GM12878 (cell line): ENCODE results near the gene LURAP1L. TPM values are rescaled to one million over a fixed set of nuclear protein-coding genes. Genes with fewer than 3 reads are reported as not detected.

Experiments
- ATAC-seq: fragments of 200-7000 bp; cut with Tn5 transposase; 3 replicates; pipeline ENCODE4 v1.9.1; 2020; ENCODE audit warnings: mild to moderate bottlenecking, moderate library complexity
- BruUV-seq: library from RNA; stranded (reverse); fragments of 400-500 nt; replicated peaks from 2 replicates; lab custom pipeline; 2021; lab: Mats Ljungman, UMichigan
- CTCF ChIA-PET: fragments of 300-600 bp; sonication (Branson Sonifier 250); formaldehyde crosslinking; extraction: SDS; loops from one replicate; lab custom pipeline; 2021; ENCODE audit warnings: inconsistent platforms; lab: Yijun Ruan, JAX
- POLR2A ChIA-PET: fragments of 350-600 bp; formaldehyde crosslinking; extraction: SDS; loops from one replicate; lab custom pipeline; 2021; ENCODE audit warnings: inconsistent platforms; lab: Charles Lee
- RAD21 ChIA-PET: fragments of 300-600 bp; sonication (Branson Sonifier 250); formaldehyde crosslinking; loops from one replicate; lab custom pipeline; 2023; ENCODE audit warnings: antibody characterized with exemption; ENCODE audit not compliant: unreplicated experiment; lab: Charles Lee
- SMC1A ChIA-PET: fragments of 300-600 bp; sonication (Branson Sonifier 250); formaldehyde crosslinking; loops from one replicate; lab custom pipeline; 2023; ENCODE audit not compliant: unreplicated experiment, uncharacterized antibody; lab: Charles Lee
- DNase-seq: peaks from one replicate; pipeline ENCODE4 v3.0.0-alpha.2; 2011; ENCODE audit warnings: low read depth, low spot score
- FAIRE-seq: peaks from 3 replicates; lab custom pipeline; 2011; peaks lifted over from hg19 to GRCh38; lab: Jason Lieb, UNC
- H2AFZ ChIP-seq: 2 replicates; pipeline ENCODE4 v1.6.0; 2011; ENCODE audit warnings: low read depth, low read length, control low read depth; ENCODE audit not compliant: control insufficient read depth
- H3K27ac ChIP-seq: 2 replicates; pipeline ENCODE4 v1.5.1; 2011; ENCODE audit warnings: control low read depth; ENCODE audit not compliant: control insufficient read depth, insufficient read depth
- H3K27me3 ChIP-seq, 2 experiments: replicated peaks in 1 of 2; 2 replicates each; pipeline versions ENCODE4 v1.6.0 to v1.6.1; 2011; ENCODE audit warnings: low read length in 1 of 2; ENCODE audit not compliant: control insufficient read depth in 2 of 2, insufficient read depth in 2 of 2
- H3K36me3 ChIP-seq, 2 experiments: 2 replicates each; pipeline ENCODE4 v1.5.1; 2011; ENCODE audit warnings: low read length in 1 of 2; ENCODE audit not compliant: control insufficient read depth in 2 of 2, insufficient read depth in 2 of 2
- H3K4me1 ChIP-seq: 2 replicates; pipeline ENCODE4 v1.6.1; 2011; ENCODE audit warnings: mild to moderate bottlenecking, low read length, moderate library complexity, mixed read lengths; ENCODE audit not compliant: control insufficient read depth, insufficient read depth
- H3K4me2 ChIP-seq: 2 replicates; pipeline ENCODE4 v1.6.0; 2011; ENCODE audit warnings: control low read depth; ENCODE audit not compliant: control insufficient read depth, insufficient read depth
- H3K4me3 ChIP-seq: fragments of 200-600 bp; sonication (generic); 2 replicates; pipeline ENCODE4 v1.5.1; 2016
- H3K79me2 ChIP-seq: 2 replicates; pipeline ENCODE4 v1.6.0; 2011; ENCODE audit warnings: low read length; ENCODE audit not compliant: control insufficient read depth, insufficient read depth
- H3K9ac ChIP-seq: 2 replicates; pipeline ENCODE4 v1.8.0; 2011; ENCODE audit warnings: low read length, control low read depth, mixed read lengths; ENCODE audit not compliant: control insufficient read depth, insufficient read depth
- H3K9me3 ChIP-seq: replicated peaks from 3 replicates; pipeline ENCODE4 v1.5.1; 2011; ENCODE audit warnings: mild to moderate bottlenecking, low read length; ENCODE audit not compliant: control insufficient read depth, insufficient read depth
- H4K20me1 ChIP-seq: 2 replicates; pipeline ENCODE4 v1.6.0; 2011; ENCODE audit not compliant: control insufficient read depth, insufficient read depth
- CBX5 ChIP-seq: sonication (generic); IDR thresholded peaks from 2 replicates; pipeline ENCODE4 v1.6.1; 2016; ENCODE audit warnings: low read depth, moderate library complexity, mild to moderate bottlenecking, inconsistent platforms
- EGR1 ChIP-seq, 2 experiments: IDR thresholded peaks; 1 replicate in 1 of 2; 2 replicates in 1 of 2; pipeline ENCODE4 v1.6.1; 2011 to 2012; ENCODE audit warnings: low read depth in 2 of 2, low read length in 2 of 2, borderline replicate concordance in 1 of 2, mild to moderate bottlenecking in 1 of 2, moderate library complexity in 1 of 2
- EZH2 ChIP-seq: IDR thresholded peaks from 2 replicates; pipeline ENCODE4 v1.6.1; 2012; ENCODE audit warnings: low read depth, mild to moderate bottlenecking, control low read depth, inconsistent platforms, low read length, borderline replicate concordance; ENCODE audit not compliant: control insufficient read depth
- FOXM1 ChIP-seq: IDR thresholded peaks from 2 replicates; pipeline ENCODE4 v1.6.1; 2012; ENCODE audit warnings: low read depth, mild to moderate bottlenecking, inconsistent platforms, low read length, moderate library complexity
- KLF5 ChIP-seq: fragments of 450-650 bp; IDR thresholded peaks from 2 replicates; pipeline ENCODE4 v1.6.1; 2014; ENCODE audit warnings: mild to moderate bottlenecking; ENCODE audit not compliant: partially characterized antibody
- MEF2A ChIP-seq: IDR thresholded peaks from 2 replicates; pipeline ENCODE4 v1.6.1; 2011; ENCODE audit warnings: low read depth, mild to moderate bottlenecking, low read length, moderate library complexity; ENCODE audit not compliant: insufficient read depth
- MXI1 ChIP-seq: fragments of 150-350 bp; IDR thresholded peaks from 2 replicates; pipeline ENCODE4 v1.6.1; 2011; ENCODE audit warnings: low read depth, mild to moderate bottlenecking, inconsistent platforms, low read length, improper control_type of control experiment
- RAD51 ChIP-seq: fragments of 450-650 bp; IDR thresholded peaks from 2 replicates; pipeline ENCODE4 v1.6.1; 2016; ENCODE audit warnings: moderate library complexity, mild to moderate bottlenecking, inconsistent platforms
- RELA ChIP-seq: fragments of 450-650 bp; IDR thresholded peaks from 2 replicates; pipeline ENCODE4 v1.8.0; 2014; ENCODE audit warnings: borderline replicate concordance; ENCODE audit not compliant: partially characterized antibody
- WGBS: methylation state at CpG from one replicate; pipeline ENCODE4 v1.1.6; 2016; ENCODE audit warnings: low lambda C conversion rate; ENCODE audit not compliant: insufficient replicate concordance, insufficient coverage; ENCODE audit errors: missing lambda C conversion rate; 5-methylcytosine and 5-hydroxymethylcytosine counted together
- in situ Hi-C: fragments of 300-500 bp; cut with MboI; formaldehyde crosslinking; loops from 9 replicates; pipeline ENCODE4 v1.14.3; 2018; ENCODE audit warnings: mixed read lengths
- intact Hi-C: fragments of 100-400 bp; cut with micrococcal nuclease; formaldehyde crosslinking; loops from one replicate; pipeline ENCODE4 v1.14.2; 2022; ENCODE audit not compliant: unreplicated experiment
- polyA plus RNA-seq, 11 experiments: library from polyadenylated mRNA; depleted of rRNA in 4 of 11; unstranded in 6 of 11; stranded (reverse) in 5 of 11; fragments of >200 nt; fragmentation: Nextera tagmentation in 4 of 11; fragmentation: Illumina TruSeq in 1 of 11; extraction: Ambion mirVana in 4 of 11; extraction: Trizol in 1 of 11; gene quantifications; 1 replicate in 1 of 11; 2 replicates in 10 of 11; pipeline versions ENCODE4 v1.2.1 to v1.2.3, GENCODE V29; 2011 to 2016; ENCODE audit warnings: inconsistent platforms in 2 of 11, missing spikeins in 2 of 11, low read depth in 1 of 11
- total RNA-seq, 4 experiments: library from RNA; depleted of rRNA in 3 of 4; stranded (reverse); fragments of >200 nt in 3 of 4; fragmentation: Illumina TruSeq in 1 of 4; extraction: Trizol in 1 of 4; gene quantifications; 2 replicates each; pipeline versions ENCODE4 v1.2.1 to v1.2.3, GENCODE V29; 2013 to 2021

LURAP1L gene
- total and polyA plus RNA-seq, 10 of the 15 experiments (the other 5 are each of a cell fraction or from before 2014, with no cell fraction given), result 0.19 to 3.7 (median 0.69) TPM

- in situ Hi-C loops (no loop called here), intact Hi-C loops (loop anchor here (5.0 kb wide), 1 partner anchor 272 kb away; no protein-coding TSS in a partner anchor)
- ChIA-PET CTCF (interaction anchor here (0.8 to 2.4 kb wide), 6 partner anchors 15 to 91 kb away, joined by 3 to 14 read pairs (median 4); partner anchors contain the start of gene LURAP1L), RAD21 (interaction anchor here (1.1 to 2.4 kb wide), 4 partner anchors 23 to 95 kb away, joined by 3 to 13 read pairs (median 4); partner anchors contain the start of gene LURAP1L), POLR2A (no interaction called here), SMC1A (interaction anchor here (0.8 to 2.4 kb wide), 8 partner anchors 10 to 92 kb away, joined by 3 to 13 read pairs (median 6); partner anchors contain the start of gene LURAP1L)
- Histone ChIP-seq H3K4me2 (no peak overlapping the region), H3K4me1 (no peaks in the 10 kb centered on the region), H2AFZ (no peak overlapping the region), H3K9ac (no peak overlapping the region), H3K9me3 (no peaks in the 10 kb centered on the region), H3K36me3 (no peaks in the 10 kb centered on the region), H3K27ac (no peak overlapping the region), H3K4me3 (no peak overlapping the region), H4K20me1 (no peaks in the 10 kb centered on the region), H3K79me2 (no peaks in the 10 kb centered on the region), H3K27me3 (no peaks in the 10 kb centered on the region)
- DNase-seq (no peak), FAIRE-seq (no peak), ATAC-seq (peak; percentile 13; the same call in 2 of the 3 replicates)
- TF ChIP-seq KLF5 (no peak), EZH2 (no peak), RELA (no peak), RAD51 (no peak)
- no TSS peak for BruUV-seq
These were observed 40.0 kb downstream of the LURAP1L start for GRCh38 chr9:12814877-12815237.

DNA sequence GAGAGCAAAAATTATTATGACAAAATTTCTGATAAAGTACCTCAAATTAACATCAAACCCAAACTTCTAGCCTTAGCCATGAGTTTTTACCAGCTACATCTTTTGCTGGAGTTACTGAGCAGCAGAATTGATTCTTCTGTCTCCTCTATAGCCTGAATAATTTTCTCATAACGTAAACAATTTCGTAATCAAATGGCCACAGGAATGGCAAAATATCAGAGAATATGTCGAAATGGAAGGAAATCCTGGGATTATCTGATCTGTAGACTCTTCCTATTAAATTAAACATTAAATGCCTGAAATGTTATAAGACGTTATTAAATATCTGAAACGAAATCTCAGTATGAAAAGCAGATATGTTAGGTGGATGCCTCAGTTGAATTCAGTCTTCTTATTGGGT is 41.1 kb downstream of the LURAP1L start:
- no peak overlapping the region for H3K27ac ChIP-seq
- FAIRE-seq, result no peak

More for the DNA sequence above, 41.1 kb downstream of the LURAP1L start:
- Histone ChIP-seq H3K9me3 (no peaks in the 10 kb centered on the region), H4K20me1 (no peaks in the 10 kb centered on the region), H3K4me1 (no peaks in the 10 kb centered on the region), H3K4me2 (no peak overlapping the region), H3K36me3 (no peaks in the 10 kb centered on the region), H3K9ac (no peak overlapping the region), H3K27me3 (no peaks in the 10 kb centered on the region), H3K79me2 (no peaks in the 10 kb centered on the region), H2AFZ (no peak overlapping the region), H3K4me3 (no peak overlapping the region)
- TF ChIP-seq CBX5 (no peak), EZH2 (no peak), KLF5 (no peak), MXI1 (no peak), EGR1 (IDR thresholded peaks at IDR 0.05; ENCODE audit: borderline replicate concordance in 1 of 2, low read depth in 2 of 2, low read length in 2 of 2) (no peak), FOXM1 (no peak), MEF2A (no peak)
- no peak for ATAC-seq
- SMC1A ChIA-PET, result interaction anchor here (1.3 to 2.4 kb wide), 3 partner anchors 18 to 44 kb away, joined by 7 to 13 read pairs (median 7); partner anchors contain the start of gene LURAP1L
- POLR2A ChIA-PET, result no interaction called here
- 3% methylated on average over 5 of the region's 5 CpGs for WGBS
- no peak for DNase-seq
- no TSS peak for BruUV-seq
- CTCF ChIA-PET, result interaction anchor here (0.6 to 3.2 kb wide), 4 partner anchors 40 to 215 kb away, joined by 3 to 27 read pairs (median 6); partner anchors contain the start of gene LURAP1L
- in situ Hi-C loops, result no loop called here
- intact Hi-C loops, result loop anchor here (5.0 kb wide), 1 partner anchor 271 kb away; no protein-coding TSS in a partner anchor
- RAD21 ChIA-PET, result interaction anchor here (2.4 kb wide), 1 partner anchor 39 kb away, joined by 13 read pairs; the partner anchor contains the start of gene LURAP1L
